Heart left ventricle (tissue), 16 donors: ENCODE data around the gene ADGRD1. TPM values are rescaled to one million over a fixed set of nuclear protein-coding genes. Genes with fewer than 3 reads are reported as not detected.

Source experiments
- ATAC-seq, 4 donors: fragments of 200-7000 bp; cut with Tn5 transposase; one replicate each; pipeline ENCODE4 v1.9.1; 2020 to 2022; ENCODE audit warnings: moderate library complexity in 4 of 4, mild to moderate bottlenecking in 3 of 4, moderate number of reproducible peaks in 1 of 4
- DNase-seq, 5 donors: peaks; one replicate each; pipeline ENCODE4 v3.0.0-alpha.2; 2020
- H3K27ac ChIP-seq, 12 donors: fragments of 200-600 bp; sonication (generic) in 4 of 12; one replicate each; pipeline versions ENCODE4 v1.5.0 to v1.8.0; 2016 to 2022; ENCODE audit warnings: mild to moderate bottlenecking in 2 of 12
- H3K27me3 ChIP-seq, 9 donors: fragments of 200-600 bp; sonication (generic) in 2 of 9; one replicate each; pipeline versions ENCODE4 v1.5.1 to v1.8.0; 2016 to 2022; ENCODE audit warnings: mild to moderate bottlenecking in 3 of 9
- H3K36me3 ChIP-seq, 9 donors: fragments of 200-600 bp; sonication (generic) in 2 of 9; one replicate each; pipeline versions ENCODE4 v1.5.0 to v1.8.0; 2018 to 2022; ENCODE audit warnings: mild to moderate bottlenecking in 2 of 9
- H3K4me1 ChIP-seq, 12 donors: fragments of 200-600 bp; sonication (generic) in 4 of 12; one replicate each; pipeline versions ENCODE4 v1.5.0 to v1.8.0; 2016 to 2022; ENCODE audit warnings: mild to moderate bottlenecking in 3 of 12
- H3K4me3 ChIP-seq, 12 donors: fragments of 200-600 bp; sonication (generic) in 4 of 12; one replicate each; pipeline versions ENCODE4 v1.5.0 to v1.8.0; 2017 to 2022; ENCODE audit warnings: mild to moderate bottlenecking in 9 of 12, moderate library complexity in 4 of 12
- H3K9me3 ChIP-seq, 12 donors: fragments of 200-600 bp; sonication (generic) in 4 of 12; one replicate each; pipeline versions ENCODE4 v1.5.0 to v1.8.0; 2016 to 2022; ENCODE audit warnings: mild to moderate bottlenecking in 1 of 12
- CTCF ChIP-seq, 12 donors: fragments of 200-600 bp; sonication (generic) in 4 of 12; IDR thresholded peaks; one replicate each; pipeline versions ENCODE4 v1.5.0 to v1.8.0; 2018 to 2022; ENCODE audit warnings: antibody characterized with exemption in 12 of 12, mild to moderate bottlenecking in 5 of 12
- POLR2A ChIP-seq, 2 donors: fragments of 450-650 bp; IDR thresholded peaks; one replicate each; pipeline ENCODE4 v1.6.1; 2017; ENCODE audit warnings: antibody characterized with exemption in 2 of 2, mild to moderate bottlenecking in 2 of 2, moderate library complexity in 2 of 2
- WGBS, 4 donors: extraction: QIAGEN DNeasy Blood & Tissue Kit in 2 of 4; methylation state at CpG; one replicate each; pipeline versions ENCODE4 v1.1.5 to v1.1.7; 2013 to 2018; 5-methylcytosine and 5-hydroxymethylcytosine counted together
- intact Hi-C, 10 donors: fragments of 100-400 bp; cut with DNase I; formaldehyde crosslinking; loops; one replicate each; pipeline versions ENCODE4 v1.11.1 to v1.14.2; 2022
- polyA plus RNA-seq, 2 donors: library from polyadenylated mRNA; stranded (reverse); fragments of 200-250 nt; gene quantifications; one replicate each; pipeline ENCODE4 v1.2.3, GENCODE V29; 2013
- total RNA-seq, 9 donors: library from RNA; depleted of rRNA in 2 of 9; stranded (reverse); fragments of >200 nt in 2 of 9; fragmentation: NEBNext Ultra II Directional in 3 of 9; extraction: Animal tissue kit (Norgen Biotek cat#: 25700) in 3 of 9; gene quantifications; one replicate each; pipeline versions ENCODE4 v1.1.0 to v1.2.4, GENCODE V29; 2016 to 2023
- donor health status: ischemic (EF 13 %, LVEDD 7.1; RV severe dilation, severe dysfunction).
- donor health status: healthy with polysubstance abuse.
- donor health status: DM: no; HTN: yes; CAD: no.
- donor health status: DM: no; HTN: no; CAD: no.
- donor health status: ischemic (EF 25% LVEDD 6.9; RV normal size, moderate dysfunction).
- donor health status: ischemic (EF 25% LVEDD 5.7; RV mildly dilated, moderate dysfunction).
- donor health status: healthy.
- donor health status: DM: yes; HTN: yes; CAD: no.
- donor health status: ischemic (EF 35%, LVEDD 5.7; RV mildly dilated, moderate dysfunction).
- donor health status: nonischemic (EF 11% LVEDD 7.7; RV severe dilation, severe dysfunction).
- donor health status: DM: yes; HTN: yes; CAD: no.
- donor health status: PGD.
- donor health status: ischemic (EF 29% LVEDD 5.4; RV normal size, mild dysfunction).
- donor health status: nonischemic (EF 23%, LVEDD 6.1; RV moderate dilation, normal function).

The ADGRD1 gene
- total and polyA plus RNA-seq, 11 donors: 22.7 to 109 (median 66.3) TPM

GRCh38 chr12:130924966-130925665 lies 28.6 kb upstream of the ADGRD1 start:
- Histone ChIP-seq H3K36me3 (no peaks in the 10 kb centered on the region), H3K4me1 (peaks cover 0 to 5% (median 0%) of the 10 kb centered on the region in 12 donors), H3K27ac (peak overlapping the region in 1 of 12 donors; percentile 18), H3K9me3 (peaks cover 0 to 7% (median 0%) of the 10 kb centered on the region in 12 donors), H3K4me3 (no peak overlapping the region), H3K27me3 (peaks cover 0 to 7% (median 0%) of the 10 kb centered on the region in 9 donors)
- DNase-seq (no peak), ATAC-seq (no peak)
- TF ChIP-seq CTCF (IDR thresholded peaks at IDR 0.05) (no peak), POLR2A (IDR thresholded peaks at IDR 0.05) (no peak)
- intact Hi-C loops: no loop called here
- WGBS, 4 donors: 78 to 85% (median 83%) methylated on average over 18 to 23 of the region's 23 CpGs

- H3K27me3 ChIP-seq: peaks cover 0 to 7% (median 0%) of the 10 kb centered on the region in 9 donors
- TF ChIP-seq CTCF (IDR thresholded peaks at IDR 0.05) (no peak), POLR2A (IDR thresholded peaks at IDR 0.05) (no peak)
- ATAC-seq (no peak), DNase-seq (no peak)
- H3K4me1 ChIP-seq: peaks cover 0 to 5% (median 0%) of the 10 kb centered on the region in 12 donors
- intact Hi-C loops: no loop called here
- no peak overlapping the region for H3K4me3 ChIP-seq
- H3K9me3 ChIP-seq: peaks cover 0 to 7% (median 0%) of the 10 kb centered on the region in 12 donors
- H3K27ac ChIP-seq: no peak overlapping the region
- H3K36me3 ChIP-seq: no peaks in the 10 kb centered on the region
- whole genome bisulfite sequencing, 4 donors: 72 to 76% (median 74%) methylated on average over 7 of the region's 7 CpGs
Observed at GRCh38 chr12:130925666-130926015, 28.1 kb upstream of the ADGRD1 start.

GRCh38 chr12:130929363-130929762 lies 24.3 kb upstream of the ADGRD1 start:
- no peak overlapping the region for H3K27ac ChIP-seq
- no peak for TF ChIP-seq CTCF (IDR thresholded peaks at IDR 0.05)
- no peak for TF ChIP-seq POLR2A (IDR thresholded peaks at IDR 0.05)
- H3K4me1 ChIP-seq: peaks cover 0 to 5% (median 0%) of the 10 kb centered on the region in 12 donors
- no peaks in the 10 kb centered on the region for H3K9me3 ChIP-seq
- H3K27me3 ChIP-seq: peaks cover 0 to 7% (median 0%) of the 10 kb centered on the region in 9 donors
- H3K36me3 ChIP-seq: no peaks in the 10 kb centered on the region
- intact Hi-C loops: no loop called here
- DNase-seq (no peak), ATAC-seq (no peak)
- H3K4me3 ChIP-seq: no peak overlapping the region
- 73 to 79% (median 78%) methylated on average over 8 of the region's 8 CpGs for WGBS, 4 donors

GRCh38 chr12:130932061-130932930 lies 21.4 kb upstream of the ADGRD1 start:
- peaks cover 0 to 12% (median 0%) of the 10 kb centered on the region in 12 donors for H3K9me3 ChIP-seq
- H3K4me1 ChIP-seq: peaks cover 0 to 5% (median 0%) of the 10 kb centered on the region in 12 donors
- H3K27me3 ChIP-seq: peaks cover 0 to 7% (median 0%) of the 10 kb centered on the region in 9 donors
- 60 to 67% (median 63%) methylated on average over 10 of the region's 10 CpGs for WGBS, 4 donors
- no peak for DNase-seq
- no peaks in the 10 kb centered on the region for H3K36me3 ChIP-seq
- intact Hi-C loops: no loop called here
- peak overlapping the region in 4 of 12 donors; percentile 2 to 35 (median 22) for H3K4me3 ChIP-seq
- peak overlapping the region in 7 of 12 donors; percentile 5 to 70 (median 41) for H3K27ac ChIP-seq
- peak in 2 of 4 donors; percentile 16 to 40 for ATAC-seq
- no peak for TF ChIP-seq POLR2A (IDR thresholded peaks at IDR 0.05)
- no peak for TF ChIP-seq CTCF (IDR thresholded peaks at IDR 0.05)
